ENCODE results near the gene GUSB. TPM values are rescaled to one million over a fixed set of nuclear protein-coding genes. Genes with fewer than 3 reads are reported as not detected.

GUSB gene
- total and polyA plus RNA-seq, 2 of the 4 experiments (the other 2 are of a cell fraction), result 12.9 to 47.7 TPM

DNA sequence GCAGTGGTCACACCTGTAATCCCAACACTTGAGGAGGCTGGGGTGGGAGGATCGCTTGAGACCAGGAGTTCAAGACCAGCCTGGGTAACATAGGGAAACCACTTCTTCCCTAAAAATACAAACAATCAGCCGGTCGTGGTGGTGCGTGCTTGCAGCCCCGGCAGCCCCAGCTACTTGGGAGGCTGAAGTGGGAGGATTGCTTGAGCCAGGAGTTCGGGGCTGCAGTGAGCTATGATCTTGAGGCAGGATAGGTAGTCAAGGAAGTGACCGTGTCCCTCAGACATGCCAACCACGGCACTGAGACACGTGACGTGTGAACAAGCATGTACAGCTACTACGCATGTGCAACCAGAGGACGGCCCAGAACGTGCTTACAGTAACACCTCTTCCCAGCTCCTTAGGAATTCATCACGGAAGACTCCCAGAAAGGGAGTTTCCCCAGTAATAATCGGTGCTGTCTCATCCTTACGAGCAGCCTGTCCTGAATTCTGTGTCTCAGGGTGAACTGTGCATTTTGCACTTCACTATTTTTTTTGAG, 5.3 kb downstream of the GUSB start:
- H3K9me1 ChIP-seq (ENCODE audit: insufficient read depth, low read length), result peaks cover 10% of the 10 kb centered on the region
- ChIA-PET POLR2A (ENCODE audit: unreplicated experiment) (no interaction called here), CTCF (no interaction called here)
- no peak overlapping the region for H4K5ac ChIP-seq (ENCODE audit: low read depth, low read length)
- H3K18ac ChIP-seq (ENCODE audit: low read depth, low read length), result no peak overlapping the region
- H3K27me3 ChIP-seq (ENCODE audit: control insufficient read depth, insufficient read depth, low read length), result no peaks in the 10 kb centered on the region
- no peak overlapping the region for H3K9ac ChIP-seq (ENCODE audit: low read depth, low read length)
- no TSS peak for BruUV-seq (replicated peaks)
- no peak overlapping the region for H4K8ac ChIP-seq (ENCODE audit: low read depth in 2 of 2, low read length in 2 of 2)
- no peaks in the 10 kb centered on the region for H3K9me3 ChIP-seq (ENCODE audit: control insufficient read depth, insufficient read depth, low read length)
- no peak overlapping the region for H3K27ac ChIP-seq (ENCODE audit: insufficient read depth, low read length)
- no peak overlapping the region for H3K4ac ChIP-seq (ENCODE audit: low read depth, low read length)
- H3K4me3 ChIP-seq (ENCODE audit: insufficient read depth, low read depth, low read length), result no peak overlapping the region
- H2AK5ac ChIP-seq (ENCODE audit: low read depth, low read length), result no peak overlapping the region
- TF ChIP-seq, protein P1, sequence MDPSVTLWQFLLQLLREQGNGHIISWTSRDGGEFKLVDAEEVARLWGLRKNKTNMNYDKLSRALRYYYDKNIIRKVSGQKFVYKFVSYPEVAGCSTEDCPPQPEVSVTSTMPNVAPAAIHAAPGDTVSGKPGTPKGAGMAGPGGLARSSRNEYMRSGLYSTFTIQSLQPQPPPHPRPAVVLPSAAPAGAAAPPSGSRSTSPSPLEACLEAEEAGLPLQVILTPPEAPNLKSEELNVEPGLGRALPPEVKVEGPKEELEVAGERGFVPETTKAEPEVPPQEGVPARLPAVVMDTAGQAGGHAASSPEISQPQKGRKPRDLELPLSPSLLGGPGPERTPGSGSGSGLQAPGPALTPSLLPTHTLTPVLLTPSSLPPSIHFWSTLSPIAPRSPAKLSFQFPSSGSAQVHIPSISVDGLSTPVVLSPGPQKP (IDR thresholded peaks at IDR 0.05; ENCODE audit: borderline replicate concordance, low read depth, low read length), result no peak
- no peak for TF ChIP-seq FOS (IDR thresholded peaks at IDR 0.05; ENCODE audit: low read depth, low read length)
- TF ChIP-seq MAZ (IDR thresholded peaks at IDR 0.05; ENCODE audit: borderline replicate concordance, low read depth, low read length), result no peak
- no peak for TF ChIP-seq NFE2L2 (IDR thresholded peaks at IDR 0.05; ENCODE audit: low read depth, low read length)
- no peak for TF ChIP-seq CHD1 (IDR thresholded peaks at IDR 0.05; ENCODE audit: low read depth, low read length)
- no peak for TF ChIP-seq CEBPB (IDR thresholded peaks at IDR 0.05; ENCODE audit: low read depth, low read length)
- TF ChIP-seq MXI1 (IDR thresholded peaks at IDR 0.05; ENCODE audit: borderline replicate concordance, low read depth, low read length), result no peak
- TF ChIP-seq POLR2A (IDR thresholded peaks at IDR 0.05; ENCODE audit: low read depth, low read length), result no peak
- H3K36me3 ChIP-seq (ENCODE audit: control insufficient read depth, insufficient read depth, low read length), result peaks cover 39% of the 10 kb centered on the region
- ATAC-seq (ENCODE audit: low read depth), result no peak
- no peak overlapping the region for H2BK5ac ChIP-seq (ENCODE audit: low read depth, low read length, poor library complexity, severe bottlenecking)
- dilution Hi-C loops (cut with HindIII; ENCODE audit: low sequenced_read_pairs, unreplicated experiment) (no loop called here), intact Hi-C loops (cut with micrococcal nuclease) (no loop called here), in situ Hi-C loops (cut with MboI; ENCODE audit: low sequenced_read_pairs) (no loop called here)
- no peak for DNase-seq
- H3K4me2 ChIP-seq (ENCODE audit: low read depth, low read length), result no peak overlapping the region
- no peak overlapping the region for H2AFZ ChIP-seq (replicated peaks; ENCODE audit: low read length, poor library complexity)
- no peak overlapping the region for H2AK9ac ChIP-seq (replicated peaks; ENCODE audit: low read depth, low read length, poor library complexity)
- no peak overlapping the region for H3K56ac ChIP-seq (ENCODE audit: extremely low read depth, insufficient read depth, low read length)
- H2BK120ac ChIP-seq (ENCODE audit: low read depth, low read length), result no peak overlapping the region
- no peak overlapping the region for H3K23ac ChIP-seq (ENCODE audit: low read depth, low read length)
- WGBS, 2 experiments (ENCODE audit: extremely low coverage in 2 of 2, insufficient read length in 1 of 2), result 94% methylated on average over 6 of the region's 16 CpGs; no CpG with 5 or more reads in 1 of the 2 experiments
- H3K14ac ChIP-seq (replicated peaks; ENCODE audit: low read depth, low read length), result no peak overlapping the region
- peaks cover 16 to 35% of the 10 kb centered on the region in 2 experiments for H3K79me1 ChIP-seq (ENCODE audit: low read depth in 1 of 2, low read length in 2 of 2)
- H4K91ac ChIP-seq (ENCODE audit: insufficient read depth, low read depth, low read length), result no peak overlapping the region
- 0 out of 2 replicates have a peak, but pooled peaks cover 7% of the 10 kb centered on the region for H4K20me1 ChIP-seq (ENCODE audit: insufficient read depth, low read length)
- H3K4me1 ChIP-seq (ENCODE audit: control insufficient read depth, insufficient read depth, low read length), result peaks cover 6% of the 10 kb centered on the region
- no peak overlapping the region for H2BK15ac ChIP-seq (ENCODE audit: low read depth, low read length)
- H2BK20ac ChIP-seq (ENCODE audit: low read depth, low read length), result no peak overlapping the region

All from IMR-90 (cell line).